Smooth muscle cell of the pulmonary artery (primary cell): ENCODE data around the gene CCR4. TPM values are rescaled to one million over a fixed set of nuclear protein-coding genes. Genes with fewer than 3 reads are reported as not detected.

ENCODE experiments used
- total RNA-seq: library from RNA; depleted of rRNA; stranded (reverse); fragments of >200 nt; gene quantifications from 2 replicates; pipeline ENCODE4 v1.2.3, GENCODE V29; 2014

The CCR4 gene
- total RNA-seq: under 0.01 TPM in 1 of 2 replicates, not detected in the other

GRCh38 chr3:32951410-32951811 lies at the start of gene CCR4:
TSS of gene CCR4 (plus strand) at chr3:32951644. CDS start at chr3:32953423, 1,779 bp downstream.

Other genes starting within 250 kb of the CCR4 start
- not detected in 2 replicates for gene TRIM71, start 133.6 kb upstream of the CCR4 start, total RNA-seq
- 114 and 170 TPM in 2 replicates for gene GLB1, start 145.5 kb downstream of the CCR4 start, total RNA-seq
- gene TMPPE, start 145.5 kb downstream of the CCR4 start, total RNA-seq: 8.7 and 9.5 TPM in 2 replicates
- 443 and 499 TPM in 2 replicates for gene CRTAP, start 162.4 kb downstream of the CCR4 start, total RNA-seq